ENCODE results near the gene CBFA2T2.

CBFA2T2 gene

GRCh38 chr20:33666293-33667244, 176.7 kb downstream of the CBFA2T2 start, which contains the start of gene ACTL10:
ACTL10 (plus strand) TSS chr20:33666943; CDS start chr20:33667498, 555 bp downstream.
- DNase-seq (ENCODE audit: low spot score), result peak; percentile 90

DNA sequence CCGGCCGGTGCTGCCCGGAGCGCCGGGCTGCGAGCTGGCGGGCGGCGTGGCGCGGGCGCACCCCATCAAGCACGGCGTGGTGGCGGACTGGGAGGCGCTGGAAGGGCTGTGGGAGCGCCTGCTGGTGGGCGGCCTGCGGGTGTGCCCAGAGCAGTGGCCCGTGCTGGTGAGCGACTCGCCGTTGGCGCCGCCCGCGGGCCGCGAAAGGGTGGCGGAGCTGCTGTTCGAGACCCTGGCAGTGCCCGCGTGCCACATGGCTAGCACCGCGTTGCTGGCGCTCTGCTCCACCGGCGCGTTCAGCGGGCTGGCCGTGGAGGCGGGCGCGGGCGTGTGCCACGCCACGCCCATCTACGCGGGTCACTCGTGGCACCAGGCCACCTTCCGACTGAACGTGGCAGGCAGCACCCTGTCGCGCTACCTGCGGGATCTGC, 177.4 kb downstream of the CBFA2T2 start:
- no peak for DNase-seq (ENCODE audit: low spot score)

DNA sequence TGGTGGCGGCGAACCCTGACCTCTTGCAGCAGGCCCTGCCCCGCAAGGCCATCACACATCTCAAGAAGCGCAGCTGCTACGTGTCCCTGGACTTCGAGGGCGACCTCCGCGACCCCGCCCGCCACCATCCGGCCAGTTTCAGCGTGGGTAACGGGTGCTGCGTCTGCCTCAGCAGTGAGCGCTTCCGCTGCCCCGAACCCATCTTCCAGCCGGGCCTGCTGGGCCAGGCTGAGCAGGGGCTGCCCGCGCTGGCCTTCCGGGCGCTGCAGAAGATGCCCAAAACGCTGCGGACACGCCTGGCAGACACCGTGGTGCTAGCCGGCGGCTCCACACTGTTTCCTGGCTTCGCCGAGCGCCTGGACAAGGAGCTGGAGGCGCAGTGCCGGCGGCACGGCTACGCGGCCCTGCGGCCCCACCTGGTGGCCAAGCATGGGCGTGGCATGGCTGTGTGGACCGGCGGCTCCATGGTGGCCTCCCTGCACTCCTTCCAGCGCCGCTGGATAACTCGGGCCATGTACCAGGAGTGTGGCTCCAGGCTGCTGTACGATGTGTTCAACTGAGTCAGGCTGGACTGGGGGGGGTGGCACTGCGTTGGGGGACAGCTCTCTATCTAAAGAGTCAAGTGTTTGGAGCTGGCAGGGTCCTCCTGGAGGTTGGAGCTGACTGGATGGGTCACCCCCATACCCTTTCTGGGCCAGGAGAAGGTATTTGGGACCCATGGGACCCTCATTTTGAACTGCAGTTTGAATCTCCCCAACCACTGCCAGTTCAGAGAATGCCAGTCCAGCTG, 178.0 kb downstream of the CBFA2T2 start:
- peak; percentile 86 for DNase-seq (ENCODE audit: low spot score)

GRCh38 chr20:33668466-33669155, 178.7 kb downstream of the CBFA2T2 start:
- DNase-seq (ENCODE audit: low spot score), result no peak

- DNase-seq (ENCODE audit: low spot score), result no peak
These were observed 179.3 kb downstream of the CBFA2T2 start for GRCh38 chr20:33669224-33669623.

DNA sequence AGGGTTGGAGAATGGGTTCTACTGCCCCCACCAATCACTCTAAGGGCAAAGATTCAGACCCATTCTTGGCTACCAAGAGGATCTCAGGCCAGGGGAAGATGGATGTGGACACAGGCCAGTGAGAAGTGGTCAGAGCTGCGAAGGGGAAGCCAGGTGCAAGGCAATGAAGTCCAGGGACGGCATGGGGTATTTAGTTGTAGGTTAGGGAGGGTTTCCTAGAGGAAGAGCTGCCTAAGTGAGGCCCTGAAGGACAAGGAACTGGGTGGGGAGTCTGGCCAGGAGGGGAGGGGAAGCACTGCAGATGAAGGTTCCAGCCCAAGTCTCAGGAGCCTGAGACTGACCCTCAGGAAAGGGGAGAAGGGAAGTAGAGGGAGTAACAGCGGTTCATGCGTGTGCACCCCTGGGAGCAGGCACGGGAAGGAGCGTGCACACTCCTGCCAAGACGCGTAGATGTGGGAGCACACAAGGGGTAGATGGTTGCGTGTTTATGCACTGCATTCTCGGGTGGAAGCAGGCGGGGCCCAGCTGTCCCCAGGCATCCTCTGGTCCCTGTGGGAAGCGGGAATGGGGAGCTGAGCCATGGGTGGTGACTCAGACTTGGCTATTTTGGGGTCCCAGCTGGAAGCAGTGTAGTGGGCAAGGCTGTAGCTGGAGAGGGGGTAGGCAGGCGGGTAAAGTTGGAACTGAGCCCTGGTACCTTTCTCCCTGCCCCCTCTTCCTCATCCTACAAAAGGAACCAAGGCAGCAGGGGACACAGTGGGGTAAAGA, 180.2 kb downstream of the CBFA2T2 start:
- DNase-seq (ENCODE audit: low spot score), result no peak

DNA sequence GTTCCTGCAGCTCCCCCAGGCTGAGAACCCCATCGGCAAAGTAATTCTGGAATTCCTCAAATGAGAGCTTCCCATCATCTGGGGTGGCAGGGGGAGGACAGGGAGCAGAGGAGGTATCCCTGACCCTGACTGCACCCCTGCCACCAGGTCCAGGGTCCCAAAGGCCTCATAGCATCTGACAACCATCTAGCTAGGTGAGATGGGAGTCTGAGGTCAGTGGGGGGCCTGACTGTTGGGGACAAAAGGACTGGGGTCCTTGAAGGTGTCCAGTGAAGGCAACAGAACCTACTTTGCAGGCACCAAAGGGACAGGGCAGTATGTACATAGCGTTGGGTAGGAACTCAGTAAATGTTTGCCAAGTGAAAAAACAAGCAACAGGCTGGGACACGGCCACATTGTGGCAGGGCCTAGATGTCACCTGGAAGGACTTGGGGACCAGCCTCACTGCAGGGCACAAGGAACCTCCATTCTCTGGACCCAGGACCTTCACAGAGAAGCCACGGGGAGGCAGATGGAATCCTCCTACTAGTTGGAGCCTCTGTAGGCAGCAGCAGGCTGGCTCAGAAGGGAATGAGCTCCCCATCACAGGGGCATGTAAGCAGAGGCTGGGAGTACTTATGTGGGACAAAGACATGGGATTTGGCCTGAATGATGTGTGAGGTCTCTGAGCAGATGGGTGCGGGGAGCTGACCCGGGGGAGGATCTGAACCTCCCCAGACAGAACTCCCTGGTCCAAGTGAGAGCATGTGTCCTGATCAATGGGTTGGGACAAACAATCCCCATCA, 181.0 kb downstream of the CBFA2T2 start:
- no peak for DNase-seq (ENCODE audit: low spot score)

DNA sequence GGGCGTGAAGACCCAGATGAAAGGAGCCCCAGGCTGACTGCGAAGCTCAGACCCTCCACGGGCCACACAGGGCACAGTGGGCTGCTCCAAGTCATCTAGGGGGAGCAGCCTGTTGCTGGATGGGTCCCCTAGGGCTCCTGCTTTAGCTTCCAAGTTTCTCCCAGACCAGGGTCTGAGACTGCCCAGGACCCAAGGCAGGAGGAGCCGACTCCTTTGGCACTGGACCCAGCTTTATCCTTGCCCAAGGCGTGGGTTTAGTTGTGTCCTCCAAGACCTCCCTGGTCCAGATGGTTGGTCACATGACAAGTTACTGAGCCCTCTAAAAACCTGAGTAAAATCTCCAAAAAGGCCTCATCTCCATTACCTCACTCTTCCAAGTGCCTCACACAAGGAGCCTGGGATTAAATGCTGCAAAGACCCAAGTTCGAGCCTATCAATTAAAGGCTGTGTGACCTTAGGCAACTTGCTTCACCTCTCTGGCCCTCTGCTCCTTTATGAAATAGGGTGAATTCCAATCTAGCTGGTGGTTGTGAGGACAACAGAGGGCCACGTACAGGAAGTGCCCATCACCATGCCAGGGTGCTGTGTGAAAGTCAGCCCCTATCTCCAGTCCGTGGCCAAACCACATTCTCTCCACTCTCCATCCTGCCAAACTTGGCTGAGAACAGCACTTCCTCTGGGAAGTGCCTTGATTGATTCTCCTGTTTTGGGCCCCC, 181.8 kb downstream of the CBFA2T2 start:
- DNase-seq (ENCODE audit: low spot score), result no peak

DNA sequence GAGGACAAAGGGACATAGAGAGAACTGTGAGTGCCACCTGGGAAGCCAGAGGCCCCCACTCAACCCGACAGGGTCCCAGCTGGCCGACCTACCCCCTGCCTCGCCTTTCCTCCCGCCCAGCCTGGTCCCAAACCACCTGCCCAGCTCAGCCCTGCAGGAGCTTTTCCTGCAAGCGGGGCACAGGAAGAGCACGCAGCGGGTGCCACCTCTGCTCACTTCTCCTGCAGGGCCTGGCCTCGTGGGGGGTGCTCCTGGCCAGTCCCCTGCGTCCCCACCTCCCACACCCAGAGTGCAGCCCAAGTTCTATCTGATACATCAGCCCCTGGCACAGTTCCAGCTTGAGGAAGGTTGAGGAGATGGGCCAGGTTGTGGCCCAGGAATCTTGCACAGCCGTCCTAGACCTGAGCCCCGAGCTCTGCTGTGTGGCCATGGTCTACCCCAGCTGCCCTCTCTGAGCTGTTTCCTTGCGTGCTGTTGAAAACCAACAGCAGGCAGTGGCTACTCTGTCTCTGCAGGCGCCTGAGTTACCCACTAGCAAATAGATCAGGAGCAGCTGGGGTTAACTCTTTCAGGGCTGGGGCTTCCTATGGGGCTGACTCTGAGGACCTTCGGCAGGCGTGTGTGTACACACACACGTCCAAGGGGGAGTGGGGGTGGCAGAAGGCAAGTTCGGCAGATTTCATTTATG, 182.7 kb downstream of the CBFA2T2 start:
- DNase-seq (ENCODE audit: low spot score), result no peak

- DNase-seq (ENCODE audit: low spot score), result no peak
These were observed 183.2 kb downstream of the CBFA2T2 start for GRCh38 chr20:33673114-33673409.

DNA sequence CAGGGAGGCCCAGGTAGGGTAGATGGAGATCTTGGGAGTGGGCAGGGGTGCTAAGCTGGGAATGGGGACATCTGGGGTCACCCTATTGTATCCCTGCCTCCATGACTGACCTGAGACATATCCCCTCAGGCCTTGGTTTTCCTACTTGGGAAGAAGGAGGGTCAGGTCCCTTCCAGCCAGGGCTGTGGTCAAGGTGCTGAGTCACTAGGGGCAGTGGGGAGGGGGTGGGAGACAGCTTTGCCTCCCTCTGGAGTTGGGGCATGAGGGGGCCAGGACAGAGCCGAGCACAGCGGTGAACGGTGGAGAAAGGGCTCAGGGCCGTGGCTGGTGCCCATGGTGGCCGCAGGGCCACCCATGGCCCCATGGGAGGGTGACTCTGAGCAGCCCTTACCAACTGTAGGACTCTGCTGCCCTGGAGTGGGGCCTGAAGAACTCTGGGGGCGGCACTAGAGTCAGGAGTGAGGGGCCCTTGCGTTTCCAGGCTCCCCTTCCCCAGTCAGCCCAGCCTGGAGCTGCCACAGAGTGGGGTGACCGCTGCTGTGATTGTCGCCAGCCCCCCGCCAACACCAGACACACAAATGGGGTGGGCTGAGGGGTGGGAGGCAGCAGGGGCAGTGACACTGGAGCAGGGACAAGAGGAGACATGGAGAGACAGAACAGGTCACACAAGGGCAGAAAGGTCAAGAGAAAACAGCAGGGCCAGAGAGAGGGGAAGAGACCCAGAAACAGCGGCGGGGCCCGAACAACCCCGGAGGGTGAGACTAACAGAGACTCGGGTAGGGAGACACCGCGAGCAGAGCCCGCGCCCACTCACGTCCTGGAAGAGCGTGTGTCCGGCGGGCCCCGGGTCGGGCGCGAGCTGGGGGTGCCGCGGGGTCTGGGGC, 183.8 kb downstream of the CBFA2T2 start:
- no peak for DNase-seq (ENCODE audit: low spot score)

- peak; percentile 91 for DNase-seq (ENCODE audit: low spot score)
These were observed 184.6 kb downstream of the CBFA2T2 start, which contains the start of gene NECAB3 for GRCh38 chr20:33674294-33675135. NECAB3 (minus strand) TSS chr20:33674428; CDS start chr20:33674352, 76 bp downstream.

DNA sequence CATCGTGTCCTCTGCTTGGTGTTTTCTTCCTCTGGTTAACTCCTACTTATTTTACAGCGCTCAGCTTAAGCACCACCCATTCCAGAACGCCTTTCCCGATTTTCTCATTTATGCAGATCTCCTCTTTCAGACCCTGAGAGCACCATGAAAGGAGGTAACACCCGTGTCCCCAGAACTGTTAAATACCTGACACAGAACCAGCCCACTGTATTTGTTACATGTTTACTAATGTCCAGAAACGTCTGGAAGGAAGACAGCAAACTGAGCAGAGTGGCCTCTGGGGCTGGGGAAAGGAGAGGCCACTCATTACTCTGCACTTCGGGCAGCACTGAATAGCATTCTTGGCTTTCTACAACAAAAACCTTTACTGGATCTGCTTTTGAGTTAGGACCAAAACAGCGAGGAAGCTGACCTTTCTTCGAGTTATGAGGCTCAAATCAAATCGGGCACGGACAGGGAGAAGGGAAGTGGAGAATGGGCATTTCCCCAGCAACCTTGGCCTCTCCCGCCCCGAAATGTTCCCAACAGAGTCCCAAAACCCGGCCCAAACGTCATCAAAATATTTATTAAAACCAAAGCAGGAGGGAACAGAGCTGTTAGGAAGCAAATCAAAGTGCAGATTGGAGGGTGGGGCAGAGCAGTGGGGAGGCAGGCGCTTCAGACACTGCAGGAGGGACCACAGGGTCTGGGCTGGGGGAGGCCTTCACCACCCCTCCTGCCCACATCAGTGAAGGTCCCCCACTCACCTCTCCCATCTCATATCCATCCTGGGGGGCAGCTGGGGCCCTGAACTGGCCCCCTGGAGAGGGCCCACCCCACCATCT, 185.5 kb downstream of the CBFA2T2 start:
- DNase-seq (ENCODE audit: low spot score), result no peak

- no peak for DNase-seq (ENCODE audit: low spot score)
These were observed 186.2 kb downstream of the CBFA2T2 start for GRCh38 chr20:33676121-33676520.

DNA sequence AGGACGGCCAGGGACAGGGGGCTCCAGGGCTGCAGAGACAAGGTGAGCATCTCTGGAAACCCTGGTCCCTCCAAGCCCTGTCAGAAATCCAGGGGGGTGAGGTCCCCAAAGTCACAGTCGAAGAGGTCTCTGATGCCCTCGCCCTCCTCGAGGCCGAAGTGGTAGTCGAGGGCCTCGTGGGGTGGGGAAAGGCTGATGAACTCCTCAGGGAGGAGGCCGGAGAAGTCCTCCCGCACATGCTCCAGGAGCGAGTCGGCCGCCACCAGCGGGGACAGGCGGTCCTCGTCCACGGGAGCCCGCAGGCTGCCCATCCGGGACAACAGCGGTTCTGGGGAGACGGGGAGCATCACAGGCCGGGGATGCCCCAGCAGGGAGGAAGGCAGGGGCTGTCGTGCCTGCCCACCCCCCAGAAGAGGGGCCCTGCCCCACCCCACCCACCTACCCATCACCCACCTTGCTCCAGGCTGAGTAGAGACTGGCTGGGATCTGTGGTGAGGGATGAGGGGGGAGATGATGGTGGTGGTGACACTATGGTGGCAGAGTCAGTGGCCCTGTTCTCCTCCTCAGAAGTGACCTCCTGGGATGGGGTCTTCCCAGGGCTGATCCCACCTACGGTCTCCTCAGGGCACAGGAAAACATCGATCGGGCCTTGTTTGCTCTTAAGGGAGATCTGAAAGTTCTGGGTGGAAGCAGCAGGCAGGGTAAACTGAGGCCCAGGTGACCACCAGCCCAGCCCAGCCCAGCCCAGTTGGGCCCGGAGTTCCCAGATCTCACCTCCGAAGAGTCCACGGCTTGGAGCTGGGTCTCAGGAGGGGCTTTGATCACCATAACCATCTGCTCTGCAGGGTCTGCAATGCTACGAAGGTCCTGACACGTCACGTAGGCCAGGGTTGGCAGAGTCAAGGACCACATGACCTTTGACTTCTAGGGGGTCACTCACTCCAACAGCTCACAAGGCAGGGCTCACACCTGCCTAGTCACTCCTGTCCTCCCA, 187.1 kb downstream of the CBFA2T2 start:
- no peak for DNase-seq (ENCODE audit: low spot score)
